GM12878 (cell line): ENCODE measurements around the gene KTN1. TPM values are rescaled to one million over a fixed set of nuclear protein-coding genes. Genes with fewer than 3 reads are reported as not detected.

Experiments used
- ELK1 ChIP-seq: IDR thresholded peaks from 2 replicates; pipeline ENCODE4 v1.6.1; 2012; ENCODE audit warnings: low read depth, low read length, improper control_type of control experiment
- HCFC1 ChIP-seq: fragments of 150-350 bp; IDR thresholded peaks from 2 replicates; pipeline ENCODE4 v1.6.1; 2014; ENCODE audit warnings: low read length
- MEF2A ChIP-seq: IDR thresholded peaks from 2 replicates; pipeline ENCODE4 v1.6.1; 2011; ENCODE audit warnings: low read depth, mild to moderate bottlenecking, low read length, moderate library complexity; ENCODE audit not compliant: insufficient read depth
- MTA2 ChIP-seq: fragments of 450-650 bp; IDR thresholded peaks from 2 replicates; pipeline ENCODE4 v1.6.1; 2016; ENCODE audit warnings: low read depth, mild to moderate bottlenecking, moderate library complexity
- NFXL1 ChIP-seq: fragments of 450-650 bp; IDR thresholded peaks from 2 replicates; pipeline ENCODE4 v1.6.1; 2017; ENCODE audit warnings: antibody characterized with exemption, mild to moderate bottlenecking, borderline replicate concordance
- SREBF1 ChIP-seq: IDR thresholded peaks from 2 replicates; pipeline ENCODE4 v1.6.1; 2012; ENCODE audit warnings: mild to moderate bottlenecking, low read length
- SUZ12 ChIP-seq: fragments of 200-600 bp; sonication (generic); IDR thresholded peaks from one replicate; pipeline ENCODE4 v1.6.1; 2018; ENCODE audit warnings: antibody characterized with exemption, mild to moderate bottlenecking; ENCODE audit not compliant: unreplicated experiment
- ZBTB33 ChIP-seq: fragments of 450-650 bp; IDR thresholded peaks from 2 replicates; pipeline ENCODE4 v1.6.1; 2017; ENCODE audit warnings: mild to moderate bottlenecking
- ZBTB40 ChIP-seq: fragments of 450-650 bp; IDR thresholded peaks from 2 replicates; pipeline ENCODE4 v1.6.1; 2016; ENCODE audit warnings: mild to moderate bottlenecking, moderate library complexity, borderline replicate concordance
- polyA plus RNA-seq, 11 experiments: library from polyadenylated mRNA; depleted of rRNA in 4 of 11; unstranded in 6 of 11; stranded (reverse) in 5 of 11; fragments of >200 nt; fragmentation: Nextera tagmentation in 4 of 11; fragmentation: Illumina TruSeq in 1 of 11; extraction: Ambion mirVana in 4 of 11; extraction: Trizol in 1 of 11; gene quantifications; 1 replicate in 1 of 11; 2 replicates in 10 of 11; pipeline versions ENCODE4 v1.2.1 to v1.2.3, GENCODE V29; 2011 to 2016; ENCODE audit warnings: inconsistent platforms in 2 of 11, missing spikeins in 2 of 11, low read depth in 1 of 11
- total RNA-seq, 4 experiments: library from RNA; depleted of rRNA in 3 of 4; stranded (reverse); fragments of >200 nt in 3 of 4; fragmentation: Illumina TruSeq in 1 of 4; extraction: Trizol in 1 of 4; gene quantifications; 2 replicates each; pipeline versions ENCODE4 v1.2.1 to v1.2.3, GENCODE V29; 2013 to 2021

KTN1 gene
- total and polyA plus RNA-seq, 10 of the 15 experiments (the other 5 are each of a cell fraction or from before 2014, with no cell fraction given): 50.6 to 154 (median 84.2) TPM

GRCh38 chr14:55731881-55732498 lies 152.0 kb downstream of the KTN1 start (continued):
- TF ChIP-seq ZBTB40 (no peak), SUZ12 (no peak), HCFC1 (no peak), MTA2 (no peak), MEF2A (no peak), NFXL1 (no peak), ELK1 (no peak), SREBF1 (no peak), ZBTB33 (no peak)
